HEK293T (cell line): ENCODE measurements around the gene CELF5.
"Not testable (repeated sequence)": the region's sequence is repeated elsewhere in the genome, so short reads cannot be mapped to it uniquely, and the experiment has no call there.

ENCODE experiments used
- CTCF ChIA-PET: fragments of 350-600 bp; formaldehyde crosslinking; extraction: SDS; loops from one replicate; lab custom pipeline; 2021; ENCODE audit warnings: antibody characterized with exemption, inconsistent platforms; lab: Yijun Ruan, JAX
- POLR2A ChIA-PET: fragments of 350-600 bp; formaldehyde crosslinking; extraction: SDS; loops from one replicate; lab custom pipeline; 2020; ENCODE audit warnings: antibody characterized with exemption, inconsistent platforms; lab: Yijun Ruan, JAX
- DNase-seq: peaks from one replicate; pipeline ENCODE4 v3.0.0; 2012; ENCODE audit warnings: mixed read lengths; ENCODE audit errors: extremely low spot score
- ARNT ChIP-seq: fragments of 450-650 bp; IDR thresholded peaks from 2 replicates; pipeline ENCODE4 v1.6.1; 2017; ENCODE audit warnings: mild to moderate bottlenecking
- BHLHE40 ChIP-seq: fragments of 450-650 bp; IDR thresholded peaks from 2 replicates; pipeline ENCODE4 v1.6.1; 2016; ENCODE audit warnings: mild to moderate bottlenecking, moderate library complexity, borderline replicate concordance
- CTBP1 ChIP-seq: fragments of 450-650 bp; IDR thresholded peaks from 2 replicates; pipeline ENCODE4 v1.6.1; 2016; ENCODE audit warnings: borderline replicate concordance
- ELF4 ChIP-seq: fragments of 450-650 bp; IDR thresholded peaks from 2 replicates; pipeline ENCODE4 v1.6.1; 2017; ENCODE audit warnings: antibody characterized with exemption
- FOXA1 ChIP-seq: fragments of 450-650 bp; IDR thresholded peaks from 2 replicates; pipeline ENCODE4 v1.6.1; 2016; ENCODE audit warnings: mild to moderate bottlenecking
- FOXK2 ChIP-seq: fragments of 450-650 bp; IDR thresholded peaks from 2 replicates; pipeline ENCODE4 v1.6.1; 2016; ENCODE audit warnings: mild to moderate bottlenecking
- FOXM1 ChIP-seq: fragments of 450-650 bp; IDR thresholded peaks from 2 replicates; pipeline ENCODE4 v1.6.1; 2017; ENCODE audit warnings: mild to moderate bottlenecking, borderline replicate concordance
- HDGF ChIP-seq: fragments of 450-650 bp; IDR thresholded peaks from 2 replicates; pipeline ENCODE4 v1.6.1; 2017; ENCODE audit warnings: antibody characterized with exemption, borderline replicate concordance
- L3MBTL2 ChIP-seq: fragments of 450-650 bp; conservative IDR thresholded peaks from 2 replicates; pipeline ENCODE4 v1.6.1; 2016; ENCODE audit warnings: mild to moderate bottlenecking
- LEF1 ChIP-seq: fragments of 450-650 bp; IDR thresholded peaks from 2 replicates; pipeline ENCODE4 v1.6.1; 2017; ENCODE audit warnings: mild to moderate bottlenecking, borderline replicate concordance
- NFRKB ChIP-seq: fragments of 450-650 bp; IDR thresholded peaks from 2 replicates; pipeline ENCODE4 v1.6.1; 2016; ENCODE audit warnings: mild to moderate bottlenecking, moderate library complexity
- PKNOX1 ChIP-seq: fragments of 450-650 bp; IDR thresholded peaks from 2 replicates; pipeline ENCODE4 v1.6.1; 2016
- SP1 ChIP-seq: fragments of 450-650 bp; IDR thresholded peaks from 2 replicates; pipeline ENCODE4 v1.6.1; 2017
- SUZ12 ChIP-seq: fragments of 450-650 bp; IDR thresholded peaks from 2 replicates; pipeline ENCODE4 v1.6.1; 2016; ENCODE audit warnings: mild to moderate bottlenecking
- TARDBP ChIP-seq: fragments of 450-650 bp; IDR thresholded peaks from 2 replicates; pipeline ENCODE4 v1.6.1; 2016
- ZNF384 ChIP-seq: fragments of 450-650 bp; IDR thresholded peaks from 2 replicates; pipeline ENCODE4 v1.6.1; 2016

The CELF5 gene

GRCh38 chr19:3190470-3190770 is 34.0 kb upstream of the CELF5 start:
- ChIA-PET POLR2A (no interaction called here), CTCF (no interaction called here)
- TF ChIP-seq NFRKB, result no peak
- TF ChIP-seq FOXM1, result no peak
- TF ChIP-seq ARNT, result no peak
- TF ChIP-seq FOXA1, result no peak
- TF ChIP-seq TARDBP, result no peak
- no peak for TF ChIP-seq ELF4
- no peak for TF ChIP-seq L3MBTL2
- TF ChIP-seq HDGF, result no peak
- TF ChIP-seq BHLHE40, result no peak
- no peak for TF ChIP-seq FOXK2
- TF ChIP-seq SUZ12, result no peak
- no peak for TF ChIP-seq ZNF384
- DNase-seq, result no peak

- no peak for DNase-seq
- CTCF ChIA-PET, result no interaction called here
- POLR2A ChIA-PET, result no interaction called here
- TF ChIP-seq FOXM1, result no peak
- TF ChIP-seq L3MBTL2, result no peak
- no peak for TF ChIP-seq FOXK2
- TF ChIP-seq ZNF384, result no peak
- TF ChIP-seq SUZ12, result no peak
- TF ChIP-seq NFRKB, result no peak
- TF ChIP-seq HDGF, result no peak
- TF ChIP-seq TARDBP, result no peak
- TF ChIP-seq CTBP1, result no peak
- no peak for TF ChIP-seq FOXA1
- no peak for TF ChIP-seq ARNT
- no peak for TF ChIP-seq LEF1
Measured at GRCh38 chr19:3190921-3191805, 33.3 kb upstream of the CELF5 start.

- DNase-seq, POLR2A ChIA-PET: not testable (repeated sequence)
Measured at GRCh38 chr19:3191806-3192104, 32.7 kb upstream of the CELF5 start.

GRCh38 chr19:3192228-3192635 is 32.2 kb upstream of the CELF5 start:
- ChIA-PET CTCF (no interaction called here), POLR2A (no interaction called here)
- no peak for DNase-seq
- TF ChIP-seq ZNF384 (no peak), TARDBP (no peak), PKNOX1 (no peak), ELF4 (no peak), ARNT (no peak), BHLHE40 (no peak), CTBP1 (no peak), NFRKB (no peak), HDGF (no peak), FOXK2 (no peak), SP1 (no peak), LEF1 (no peak), L3MBTL2 (no peak), SUZ12 (no peak), FOXA1 (no peak), FOXM1 (no peak)

More at GRCh38 chr19:3191806-3192104, 32.7 kb upstream of the CELF5 start:
- CTCF ChIA-PET, result not testable (repeated sequence)

DNA sequence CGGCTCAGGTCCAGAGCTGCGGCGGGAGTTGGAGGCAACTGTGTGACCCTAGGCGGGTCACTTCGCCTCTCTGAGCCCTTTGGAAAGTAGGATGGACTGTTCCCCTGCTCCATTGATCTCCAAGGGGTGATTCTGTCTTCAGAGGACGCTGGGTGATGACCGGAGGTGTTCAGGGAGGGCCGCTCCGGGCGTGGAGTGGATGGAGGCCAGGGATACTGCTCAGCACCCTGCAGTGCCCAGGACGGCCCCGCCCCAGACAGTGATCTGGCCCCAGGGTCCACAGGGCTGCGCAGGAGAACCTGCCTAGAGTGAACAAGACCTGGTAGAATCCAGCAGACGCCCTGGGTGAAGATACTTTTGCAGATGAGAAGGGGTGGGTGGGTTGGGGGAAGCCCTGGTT is 31.8 kb upstream of the CELF5 start:
- DNase-seq, result no peak
- POLR2A ChIA-PET, result no interaction called here
- CTCF ChIA-PET, result no interaction called here
- TF ChIP-seq ELF4, result no peak
- TF ChIP-seq ZNF384, result no peak
- TF ChIP-seq CTBP1, result no peak
- no peak for TF ChIP-seq NFRKB
- no peak for TF ChIP-seq SP1
- no peak for TF ChIP-seq BHLHE40
- TF ChIP-seq HDGF, result no peak
- no peak for TF ChIP-seq LEF1
- no peak for TF ChIP-seq TARDBP
- no peak for TF ChIP-seq FOXK2
- no peak for TF ChIP-seq PKNOX1
- TF ChIP-seq FOXM1, result no peak
- no peak for TF ChIP-seq L3MBTL2
- no peak for TF ChIP-seq SUZ12
- TF ChIP-seq FOXA1, result no peak
- no peak for TF ChIP-seq ARNT

GRCh38 chr19:3193256-3194105 is 31.0 kb upstream of the CELF5 start:
- no peak for DNase-seq
- TF ChIP-seq CTBP1, result no peak
- TF ChIP-seq SP1, result no peak
- TF ChIP-seq FOXM1, result no peak
- no peak for TF ChIP-seq FOXA1
- TF ChIP-seq L3MBTL2, result no peak
- TF ChIP-seq FOXK2, result no peak
- no peak for TF ChIP-seq ZNF384
- no peak for TF ChIP-seq BHLHE40
- ChIA-PET POLR2A (no interaction called here), CTCF (no interaction called here)
